Measurements from ENCODE around the gene C6orf47.

GRCh38 chr6:31626952-31627351 is 33.6 kb downstream of the C6orf47 start:
- no peak for TF ChIP-seq EZH2 (IDR thresholded peaks at IDR 0.05; ENCODE audit: insufficient read depth, poor library complexity, severe bottlenecking)
- no peak for TF ChIP-seq EZH2phosphoT487 (IDR thresholded peaks at IDR 0.05; ENCODE audit: insufficient read depth, low read depth)

Measured in GM23248 (cell line).